ENCODE results near the gene IGFBP2. TPM values are rescaled to one million over a fixed set of nuclear protein-coding genes. Genes with fewer than 3 reads are reported as not detected.
A peak's percentile ranks its signal among the peaks of the same experiment; 100 is the strongest.

Gene IGFBP2
- total RNA-seq, 1 donor from 2014 or later = 371 TPM

GRCh38 chr2:216665717-216666116, 32.5 kb downstream of the IGFBP2 start:
- H3K27me3 ChIP-seq = no peaks in the 10 kb centered on the region
- no peak overlapping the region for H3K27ac Mint-ChIP-seq
- H3K9me3 ChIP-seq (ENCODE audit: low read depth) = no peaks in the 10 kb centered on the region
- H3K36me3 ChIP-seq = no peaks in the 10 kb centered on the region
- H3K4me1 Mint-ChIP-seq = peaks cover 29% of the 10 kb centered on the region
- H3K27me3 Mint-ChIP-seq (ENCODE audit: insufficient read depth, low read depth) = peaks cover 12% of the 10 kb centered on the region
- H3K9ac ChIP-seq = no peak overlapping the region
- H4K20me1 ChIP-seq (ENCODE audit: low read depth) = peaks cover 54% of the 10 kb centered on the region
- peaks cover 15% of the 10 kb centered on the region for H3K4me1 ChIP-seq
- no peak for TF ChIP-seq EZH2phosphoT487 (IDR thresholded peaks at IDR 0.05)
- no peak for TF ChIP-seq CTCF (IDR thresholded peaks at IDR 0.05)
- TF ChIP-seq EZH2 (IDR thresholded peaks at IDR 0.05) = no peak
- DNase-seq (ENCODE audit: low spot score) = peak; percentile 86
- no peak overlapping the region for H3K4me3 Mint-ChIP-seq
- H3F3A ChIP-seq (ENCODE audit: low read depth) = peaks cover 22% of the 10 kb centered on the region
- H3K4me3 ChIP-seq = no peak overlapping the region
- no peak overlapping the region for H3K27ac ChIP-seq
- peak overlapping the region; percentile 54 for H3K4me2 ChIP-seq
- H2AFZ ChIP-seq (replicated peaks) = no peak overlapping the region
- H3K79me2 ChIP-seq (ENCODE audit: low read depth) = no peaks in the 10 kb centered on the region
- peaks cover 19% of the 10 kb centered on the region for H3K36me3 Mint-ChIP-seq
- no peaks in the 10 kb centered on the region for H3K9me3 Mint-ChIP-seq

GRCh38 chr2:216666461-216667233, 33.4 kb downstream of the IGFBP2 start:
- H3F3A ChIP-seq (ENCODE audit: low read depth) = peaks cover 24% of the 10 kb centered on the region
- H3K4me3 ChIP-seq = no peak overlapping the region
- H3K9me3 ChIP-seq (ENCODE audit: low read depth) = no peaks in the 10 kb centered on the region
- no peak overlapping the region for H3K4me2 ChIP-seq
- no peaks in the 10 kb centered on the region for H3K9me3 Mint-ChIP-seq
- no peak overlapping the region for H3K9ac ChIP-seq
- peaks cover 12% of the 10 kb centered on the region for H3K27me3 Mint-ChIP-seq (ENCODE audit: insufficient read depth, low read depth)
- peaks cover 29% of the 10 kb centered on the region for H3K4me1 Mint-ChIP-seq
- no peak for TF ChIP-seq EZH2 (IDR thresholded peaks at IDR 0.05)
- TF ChIP-seq CTCF (IDR thresholded peaks at IDR 0.05) = peak; percentile 99
- peaks cover 49% of the 10 kb centered on the region for H4K20me1 ChIP-seq (ENCODE audit: low read depth)
- no peak overlapping the region for H3K27ac Mint-ChIP-seq
- no peaks in the 10 kb centered on the region for H3K79me2 ChIP-seq (ENCODE audit: low read depth)
- no peak overlapping the region for H3K4me3 Mint-ChIP-seq
- H3K36me3 Mint-ChIP-seq = peaks cover 12% of the 10 kb centered on the region
- no peak overlapping the region for H2AFZ ChIP-seq (replicated peaks)
- H3K36me3 ChIP-seq = no peaks in the 10 kb centered on the region
- DNase-seq (ENCODE audit: low spot score) = peak; percentile 84
- no peaks in the 10 kb centered on the region for H3K27me3 ChIP-seq
- H3K4me1 ChIP-seq = peaks cover 15% of the 10 kb centered on the region
- H3K27ac ChIP-seq = no peak overlapping the region

GRCh38 chr2:216670266-216671080, 37.3 kb downstream of the IGFBP2 start:
- H3K36me3 ChIP-seq = peaks cover under 1% of the 10 kb centered on the region
- no peaks in the 10 kb centered on the region for H3K27me3 ChIP-seq
- peaks cover 16% of the 10 kb centered on the region for H4K20me1 ChIP-seq (ENCODE audit: low read depth)
- H3K4me3 ChIP-seq = no peak overlapping the region
- no peak for TF ChIP-seq EZH2phosphoT487 (IDR thresholded peaks at IDR 0.05)
- TF ChIP-seq EZH2 (IDR thresholded peaks at IDR 0.05) = no peak
- TF ChIP-seq CTCF (IDR thresholded peaks at IDR 0.05) = no peak
- no peak overlapping the region for H3K9ac ChIP-seq
- H3F3A ChIP-seq (ENCODE audit: low read depth) = peaks cover 15% of the 10 kb centered on the region
- Mint-ChIP-seq H3K27ac (peak overlapping the region; percentile 70), H3K36me3 (peaks cover 11% of the 10 kb centered on the region), H3K4me3 (no peak overlapping the region), H3K9me3 (no peaks in the 10 kb centered on the region), H3K4me1 (peaks cover 26% of the 10 kb centered on the region), H3K27me3 (ENCODE audit: insufficient read depth, low read depth) (peaks cover 14% of the 10 kb centered on the region)
- no peaks in the 10 kb centered on the region for H3K9me3 ChIP-seq (ENCODE audit: low read depth)
- H3K4me2 ChIP-seq = no peak overlapping the region
- no peak for DNase-seq (ENCODE audit: low spot score)
- H3K27ac ChIP-seq = no peak overlapping the region
- no peak overlapping the region for H2AFZ ChIP-seq (replicated peaks)
- H3K79me2 ChIP-seq (ENCODE audit: low read depth) = no peaks in the 10 kb centered on the region
- peaks cover 9% of the 10 kb centered on the region for H3K4me1 ChIP-seq
